ENCODE data around the gene CHAT.
"Not testable (repeated sequence)": the region's sequence is repeated elsewhere in the genome, so short reads cannot be mapped to it uniquely, and the experiment has no call there.

CHAT gene

GRCh38 chr10:49654036-49654693 lies 40.3 kb downstream of the CHAT start:
- DNase-seq = no peak

DNA sequence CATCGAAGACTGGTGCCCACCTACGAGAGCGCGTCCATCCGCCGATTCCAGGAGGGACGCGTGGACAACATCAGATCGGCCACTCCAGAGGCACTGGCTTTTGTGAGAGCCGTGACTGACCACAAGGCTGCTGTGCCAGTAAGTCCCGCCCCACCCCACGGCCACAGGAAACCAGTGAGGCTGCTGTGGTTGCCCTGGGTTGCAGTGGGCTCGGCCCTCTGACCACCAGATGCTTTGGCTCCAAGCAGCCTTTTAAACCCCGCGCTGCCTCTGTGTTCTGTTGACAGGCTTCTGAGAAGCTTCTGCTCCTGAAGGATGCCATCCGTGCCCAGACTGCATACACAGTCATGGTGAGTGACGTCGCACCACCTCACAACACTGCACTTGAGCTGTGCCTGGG lies 41.3 kb downstream of the CHAT start:
- no peak for DNase-seq

DNA sequence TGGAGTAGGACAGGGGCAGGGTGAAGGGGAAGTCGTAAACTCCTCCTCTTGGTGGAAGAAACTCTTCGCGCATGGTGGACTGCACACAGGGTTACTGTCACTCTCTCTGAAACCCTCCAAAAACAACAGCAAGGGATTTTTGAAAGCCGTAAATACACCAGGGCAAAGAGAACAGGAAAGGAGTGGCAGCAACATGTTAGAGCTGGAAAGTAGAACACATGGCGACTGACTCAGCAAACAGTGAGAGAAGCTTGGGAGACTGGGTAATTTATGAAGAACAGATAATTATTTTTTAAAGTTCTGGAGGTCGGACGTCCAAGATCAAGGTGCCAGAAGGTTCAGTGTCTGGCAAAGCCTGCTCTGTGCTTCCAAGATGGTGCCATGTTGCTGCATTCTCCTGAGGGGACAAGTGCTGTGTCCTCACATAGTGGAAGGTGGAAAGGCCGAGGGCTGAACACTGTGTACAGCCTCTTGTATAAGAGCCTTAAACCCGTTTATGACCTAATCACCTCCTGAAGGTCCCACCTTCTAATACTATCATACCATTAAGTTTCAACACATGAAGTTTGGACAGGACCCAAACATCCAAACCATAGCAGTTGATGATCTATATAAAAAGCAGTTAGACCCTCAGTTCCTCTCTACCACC lies 43.1 kb downstream of the CHAT start:
- DNase-seq = no peak

GRCh38 chr10:49657606-49658005 lies 43.8 kb downstream of the CHAT start:
- no peak for DNase-seq

GRCh38 chr10:49661140-49661856 lies 47.5 kb downstream of the CHAT start:
- no peak for DNase-seq

DNA sequence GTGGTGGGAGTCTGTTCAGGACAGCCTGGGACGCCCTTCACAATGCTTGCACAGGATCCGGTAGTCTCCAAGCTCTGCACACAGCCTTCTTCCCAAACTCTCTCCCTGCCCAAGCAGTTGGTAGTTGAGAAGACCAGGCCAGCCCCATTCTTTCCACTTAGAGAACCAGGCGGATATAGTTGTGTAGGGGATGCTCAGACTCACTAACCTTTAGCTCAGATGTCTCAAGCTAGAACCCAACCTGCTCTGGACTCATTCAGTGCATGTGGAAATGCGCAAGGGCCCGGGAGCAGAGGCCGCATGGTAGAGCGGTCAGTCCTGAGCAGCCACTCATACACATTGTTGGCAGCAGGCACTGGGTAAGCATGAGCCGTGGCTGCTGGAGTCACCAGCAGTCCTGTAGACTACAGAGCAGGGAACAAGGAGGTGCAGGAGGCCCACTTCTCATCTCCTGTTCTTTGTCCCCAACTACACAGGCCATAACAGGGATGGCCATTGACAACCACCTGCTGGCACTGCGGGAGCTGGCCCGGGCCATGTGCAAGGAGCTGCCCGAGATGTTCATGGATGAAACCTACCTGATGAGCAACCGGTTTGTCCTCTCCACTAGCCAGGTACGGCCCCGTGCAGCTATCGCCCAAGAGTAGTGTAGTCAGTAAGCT lies 48.5 kb downstream of the CHAT start:
- DNase-seq = no peak

- DNase-seq = no peak
Measured at GRCh38 chr10:49663596-49663995, 49.8 kb downstream of the CHAT start.

DNA sequence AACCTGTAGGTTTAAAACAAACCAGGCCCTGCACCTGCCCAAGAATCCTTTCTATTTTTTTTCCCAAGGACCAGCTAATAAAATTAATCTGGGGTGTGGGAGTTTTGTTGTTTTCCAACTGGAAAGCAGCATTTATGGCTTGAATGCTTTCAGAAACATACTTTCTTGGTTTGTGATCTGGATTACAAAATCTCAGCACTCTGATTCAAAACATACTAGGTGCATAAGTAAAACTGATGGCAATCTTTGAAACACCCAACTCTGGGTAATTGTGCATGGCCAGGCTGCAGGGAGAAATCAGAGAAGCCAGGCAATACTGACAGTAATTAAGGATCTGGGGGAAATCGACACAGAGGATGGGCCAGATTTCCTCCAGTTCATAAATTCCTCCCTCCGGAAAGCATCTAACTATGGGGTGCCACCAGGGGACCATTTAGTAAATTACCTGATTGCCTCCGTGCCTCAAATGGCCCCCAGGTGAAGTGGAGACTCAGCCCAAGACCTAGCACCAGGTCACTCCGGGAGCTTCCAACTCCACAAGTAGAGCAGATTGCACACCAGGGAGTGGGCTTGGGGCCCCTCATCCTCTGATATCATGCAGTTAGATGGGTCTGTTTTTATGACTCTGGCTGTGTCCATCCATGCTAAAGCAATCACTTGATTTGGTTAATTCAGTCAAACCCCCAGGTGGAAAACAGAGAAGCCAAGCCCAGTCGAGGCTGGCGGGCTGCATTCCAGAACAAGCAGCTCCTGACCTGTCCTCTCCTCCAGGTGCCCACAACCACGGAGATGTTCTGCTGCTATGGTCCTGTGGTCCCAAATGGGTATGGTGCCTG lies 50.4 kb downstream of the CHAT start:
- DNase-seq = no peak

- DNase-seq = no peak
Measured at GRCh38 chr10:49664842-49665355, 51.1 kb downstream of the CHAT start.

- no peak for DNase-seq
Measured at GRCh38 chr10:49666054-49666615, 52.3 kb downstream of the CHAT start.

- no peak for DNase-seq
Measured at GRCh38 chr10:49666685-49667084, 52.8 kb downstream of the CHAT start.

DNA sequence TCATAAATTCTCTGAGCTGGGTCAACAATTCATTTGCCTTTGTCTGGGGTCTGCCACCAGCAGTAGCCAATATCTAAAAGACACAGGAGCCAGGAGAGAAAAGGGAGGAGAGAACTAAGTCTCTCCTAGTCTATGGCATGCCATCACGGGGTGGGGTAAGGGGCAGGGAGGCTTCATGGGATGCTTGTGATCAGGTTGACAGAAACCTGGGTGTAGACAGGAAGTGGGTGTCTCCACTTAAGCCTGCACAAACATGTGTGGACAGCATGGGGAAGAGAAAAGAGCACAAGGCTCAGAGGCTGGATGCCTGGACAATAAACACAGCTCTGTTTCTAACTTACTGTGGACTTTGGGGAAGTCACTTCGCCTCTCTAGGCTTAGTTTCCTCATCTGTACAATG lies 54.2 kb downstream of the CHAT start:
- no peak for DNase-seq

DNA sequence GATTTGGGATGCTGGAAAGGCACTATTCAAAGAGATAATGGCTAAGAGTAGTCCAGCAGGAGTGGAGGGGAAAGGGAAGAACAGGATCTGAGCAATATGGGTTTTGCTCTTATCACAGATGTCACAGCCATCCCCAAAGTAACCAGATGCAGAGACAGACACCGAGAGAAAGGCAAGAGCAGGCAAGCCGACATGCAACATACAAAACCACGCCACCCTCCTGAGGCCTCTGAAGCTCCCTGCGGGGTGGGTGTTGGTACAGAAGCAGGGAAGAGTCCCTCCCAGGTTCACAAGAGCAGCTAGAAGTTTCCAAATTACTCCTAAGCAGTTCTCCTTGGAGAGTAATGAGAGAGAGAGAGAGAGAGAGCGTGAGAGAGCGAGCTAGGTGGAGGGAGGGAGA lies 54.8 kb downstream of the CHAT start:
- no peak for DNase-seq

DNA sequence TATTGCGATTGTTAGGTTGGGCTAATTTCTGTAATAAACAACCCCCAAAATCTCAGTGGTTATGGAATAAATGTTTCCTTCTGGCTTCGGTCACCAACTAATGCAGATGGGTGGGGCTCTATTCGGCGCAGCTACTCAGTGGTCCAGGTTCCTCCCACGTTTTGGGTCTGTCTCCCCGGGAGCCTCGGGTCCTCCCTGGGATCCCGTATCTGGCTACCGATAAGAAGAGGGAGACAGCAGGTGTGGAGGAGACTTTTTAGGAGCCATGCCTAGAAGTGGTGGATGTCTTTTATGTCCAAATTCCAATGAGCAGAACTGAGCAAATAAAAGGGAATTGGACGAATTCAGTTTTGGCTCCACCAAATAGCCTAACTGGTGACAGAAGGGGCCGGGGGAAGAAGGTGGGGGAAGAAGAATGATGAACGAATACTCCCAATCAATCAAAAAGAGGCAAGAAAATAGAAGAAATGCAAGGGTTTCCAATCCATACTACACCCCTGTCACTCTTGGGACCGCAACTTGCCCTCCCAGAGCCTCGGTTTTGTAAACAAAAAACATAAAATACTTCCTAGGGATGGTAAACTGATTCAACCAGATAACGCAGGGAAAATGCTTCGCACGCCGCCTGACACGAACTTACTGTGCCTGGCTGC lies 65.1 kb downstream of the CHAT start:
- no peak for DNase-seq

- peak; percentile 43 for DNase-seq
Measured at GRCh38 chr10:49679480-49679893, 65.7 kb downstream of the CHAT start, which contains the start of gene C10orf53. TSS of gene C10orf53 (plus strand) at chr10:49679651. CDS start at chr10:49679698, 47 bp downstream.

GRCh38 chr10:49682449-49682848 lies 68.6 kb downstream of the CHAT start:
- not testable (repeated sequence) for DNase-seq

- DNase-seq = no peak
Measured at GRCh38 chr10:49682879-49683278, 69.0 kb downstream of the CHAT start.

- DNase-seq = no peak
Measured at GRCh38 chr10:49686651-49687050, 72.8 kb downstream of the CHAT start.

- no peak for DNase-seq
Measured at GRCh38 chr10:49688261-49688846, 74.5 kb downstream of the CHAT start.

DNA sequence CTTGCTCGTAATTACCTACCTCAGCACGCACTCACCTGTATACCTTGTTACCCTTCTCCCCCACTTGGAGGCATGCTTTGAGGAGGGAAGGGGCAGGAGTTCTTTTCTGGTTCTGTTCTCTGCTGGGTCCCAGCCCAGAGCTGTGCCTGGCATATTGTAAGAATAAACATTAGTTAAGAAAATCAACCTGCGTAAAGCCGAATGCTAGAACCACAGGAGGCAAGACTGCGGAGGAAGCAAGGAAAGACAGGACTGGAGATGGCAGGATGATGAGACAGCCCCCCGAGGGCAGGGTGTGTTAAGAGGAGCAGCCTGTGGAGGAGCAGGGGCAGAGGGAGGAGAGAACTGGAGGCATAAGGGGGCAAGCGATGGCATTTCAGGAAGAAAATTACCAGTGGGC lies 75.1 kb downstream of the CHAT start:
- no peak for DNase-seq

- no peak for DNase-seq
Measured at GRCh38 chr10:49689882-49690510, 76.2 kb downstream of the CHAT start.

Data from stimulated activated CD8-positive, alpha-beta memory T cell treated with anti-CD3 and anti-CD28 coated beads, Interleukin-4, amount 100 ng/mL, for 48 hours (primary cell).